GM18505 (cell line): ENCODE data around the gene NKX2-3.

Experiments
- ATAC-seq: cut with Tn5 transposase; IDR thresholded peaks from one replicate; pipeline ENCODE4 v1.9.1; 2021; ENCODE audit not compliant: unreplicated experiment
- POLR2A ChIP-seq: IDR thresholded peaks from 4 replicates; pipeline ENCODE4 v1.6.1; 2011; ENCODE audit warnings: borderline replicate concordance; ENCODE audit not compliant: insufficient read depth, insufficient read length; ENCODE audit errors: extremely low read depth

NKX2-3 gene

DNA sequence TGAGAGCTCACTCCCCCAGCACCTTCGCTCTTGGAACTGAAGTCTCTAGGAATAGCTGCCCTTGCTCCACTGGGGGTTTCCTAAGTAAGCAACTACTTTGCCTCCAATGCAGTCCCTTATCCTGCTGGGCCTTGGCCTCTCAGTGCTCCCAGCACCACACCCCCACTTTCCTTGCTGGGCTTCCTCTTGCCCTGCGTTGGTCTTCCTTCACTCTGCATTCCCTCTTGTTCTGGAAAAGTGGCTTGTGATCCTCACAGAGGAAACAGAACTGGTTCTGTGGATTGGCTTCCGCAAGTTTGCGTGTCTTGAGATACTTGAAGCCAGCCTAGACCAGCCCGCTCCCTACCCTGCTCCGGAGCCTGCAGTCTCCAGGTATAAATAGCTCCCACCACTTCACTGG, 6.4 kb downstream of the NKX2-3 start:
- no peak for ATAC-seq
- TF ChIP-seq POLR2A: no peak

GRCh38 chr10:99539820-99540219, 7.1 kb downstream of the NKX2-3 start:
- no peak for TF ChIP-seq POLR2A
- no peak for ATAC-seq

DNA sequence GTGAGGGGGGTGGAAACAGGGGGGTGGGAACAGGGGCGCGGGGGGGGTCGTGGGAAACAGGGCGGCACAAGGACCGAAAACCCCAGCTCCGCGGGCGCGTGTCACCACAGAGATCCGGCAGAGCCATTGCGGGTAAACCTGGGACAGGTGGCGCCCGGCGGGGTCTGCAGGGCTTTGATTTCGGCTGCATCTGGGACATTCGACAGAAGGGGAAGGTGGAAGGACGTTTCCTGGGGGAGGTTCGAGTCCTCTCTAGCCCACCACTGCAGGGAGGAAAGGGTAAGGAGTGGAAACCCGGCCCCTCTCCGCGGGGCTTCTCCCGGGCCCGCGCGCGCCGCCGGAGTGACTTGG, 7.5 kb downstream of the NKX2-3 start:
- TF ChIP-seq POLR2A: no peak
- ATAC-seq: no peak

GRCh38 chr10:99540657-99541531, 8.2 kb downstream of the NKX2-3 start:
- TF ChIP-seq POLR2A: no peak
- ATAC-seq: no peak

- TF ChIP-seq POLR2A: no peak
- no peak for ATAC-seq
These were observed 11.6 kb downstream of the NKX2-3 start for GRCh38 chr10:99544322-99544721.

- no peak for TF ChIP-seq POLR2A
- no peak for ATAC-seq
These were observed 15.3 kb downstream of the NKX2-3 start for GRCh38 chr10:99548041-99548530.

DNA sequence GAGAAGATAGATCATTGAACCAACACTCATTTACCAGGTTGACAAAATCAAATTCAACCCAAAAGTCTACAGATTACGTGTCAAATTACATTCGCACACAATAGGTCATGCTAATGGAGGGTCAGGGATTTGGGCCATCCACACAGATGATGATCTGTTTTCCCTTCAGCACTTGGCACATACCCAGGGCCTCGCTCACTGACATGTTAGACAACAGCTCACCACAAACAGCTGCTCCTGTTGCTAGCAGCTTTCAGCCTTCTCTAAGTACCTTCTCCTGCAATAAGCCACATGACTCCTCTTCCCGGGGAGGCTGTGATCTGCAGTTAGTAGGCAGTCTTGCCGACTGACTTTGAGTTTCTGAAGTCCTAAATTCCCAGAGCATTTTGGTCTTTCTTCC, 18.4 kb downstream of the NKX2-3 start:
- no peak for TF ChIP-seq POLR2A
- ATAC-seq: no peak

DNA sequence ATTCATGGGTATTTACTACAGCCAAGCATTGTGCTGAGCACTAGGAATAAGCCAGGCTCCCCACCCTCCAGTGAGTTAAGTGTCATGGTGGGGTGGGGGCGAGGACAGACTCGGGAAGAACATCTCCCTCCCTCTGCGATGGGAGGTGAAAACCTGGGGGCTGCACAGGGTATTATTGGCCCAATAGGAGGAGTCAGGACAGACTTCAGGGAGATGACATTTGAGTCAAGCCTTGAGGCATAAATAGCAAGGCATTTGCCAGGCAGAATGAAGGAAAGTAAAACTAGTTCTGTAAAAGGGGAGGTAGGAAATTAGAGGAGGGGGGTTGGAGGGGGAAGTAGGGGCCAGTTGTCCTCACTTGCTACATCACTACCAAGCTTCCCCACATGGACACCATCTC, 18.9 kb downstream of the NKX2-3 start:
- TF ChIP-seq POLR2A: no peak
- ATAC-seq: no peak

- peak; percentile 9 for ATAC-seq
- no peak for TF ChIP-seq POLR2A
These were observed 22.6 kb downstream of the NKX2-3 start for GRCh38 chr10:99555371-99555770.

DNA sequence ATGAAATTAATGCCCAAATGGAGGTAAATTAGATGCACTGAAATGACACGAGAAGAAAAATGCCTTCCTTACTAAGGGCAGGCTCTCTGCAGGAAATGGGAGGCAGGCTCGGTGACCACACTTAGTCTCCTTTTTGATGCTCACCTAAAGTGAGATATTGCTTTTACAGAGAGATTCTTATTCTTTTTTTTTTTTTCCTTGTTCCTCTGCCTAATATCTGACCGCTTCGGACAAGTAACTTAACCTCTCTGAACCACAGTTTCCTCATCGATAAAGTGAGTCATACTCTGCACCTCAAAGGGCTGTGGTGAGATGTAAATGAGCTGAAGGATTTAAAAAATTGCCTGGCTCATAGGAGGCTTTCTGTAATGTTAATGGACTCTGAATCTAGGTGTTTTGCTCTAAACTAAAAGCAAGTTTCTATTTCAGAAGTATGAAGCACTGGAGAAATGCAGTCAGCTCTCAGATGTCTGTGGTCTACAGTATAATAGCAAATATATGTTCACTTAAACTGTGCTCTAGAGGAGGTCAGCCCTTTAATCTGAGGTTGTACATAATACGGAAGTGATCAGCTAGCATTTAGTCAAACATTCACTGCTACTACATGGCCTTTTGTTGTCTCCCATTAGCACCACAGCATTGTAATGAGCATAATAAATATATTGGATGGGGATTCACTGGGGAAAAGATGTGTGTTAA, 23.2 kb downstream of the NKX2-3 start:
- peak; percentile 66 for ATAC-seq

GRCh38 chr10:99557044-99557443, 24.3 kb downstream of the NKX2-3 start:
- TF ChIP-seq POLR2A: no peak
- no peak for ATAC-seq

More for the DNA sequence above, 23.2 kb downstream of the NKX2-3 start:
- no peak for TF ChIP-seq POLR2A

- TF ChIP-seq POLR2A: no peak
- no peak for ATAC-seq
These were observed 26.0 kb downstream of the NKX2-3 start for GRCh38 chr10:99558708-99559107.

DNA sequence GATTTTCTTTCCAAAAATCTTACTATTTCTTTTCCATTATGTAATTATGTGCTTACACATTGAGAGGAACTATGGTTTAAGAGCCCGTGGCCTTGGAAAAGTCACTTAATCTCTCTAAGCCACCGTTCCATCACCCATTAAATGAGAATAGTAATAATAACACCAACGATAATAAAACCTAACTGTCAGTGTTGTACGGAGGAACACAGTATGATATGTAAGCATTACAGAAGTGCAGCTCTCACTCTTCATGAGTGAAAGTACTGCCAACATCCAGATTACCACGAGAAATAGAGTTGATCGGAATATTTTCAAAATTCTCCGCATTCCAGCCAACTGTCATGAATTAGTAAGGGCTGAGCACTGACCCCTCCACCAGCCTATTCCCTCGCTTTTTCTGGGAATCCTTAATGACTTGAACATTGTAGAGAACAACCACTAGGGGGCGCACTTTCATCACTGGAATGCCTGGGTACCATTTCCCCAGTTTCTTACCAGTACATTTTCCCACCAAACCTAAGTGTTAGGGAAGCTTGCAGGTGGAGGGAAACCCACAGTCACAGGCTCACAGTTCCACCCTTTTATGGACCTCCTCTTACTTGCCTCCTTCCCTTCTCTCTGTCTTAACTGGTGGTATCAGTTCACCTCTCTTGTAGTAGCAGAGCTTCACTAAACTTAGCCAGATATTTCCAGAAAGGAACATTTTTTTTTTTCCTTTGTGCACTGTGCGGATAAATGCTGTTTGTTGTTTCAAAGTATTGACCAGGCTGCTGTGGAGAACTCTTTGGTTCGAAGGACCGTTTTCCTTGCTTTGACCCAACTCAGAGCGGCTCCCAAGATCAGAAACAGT, 27.8 kb downstream of the NKX2-3 start:
- no peak for TF ChIP-seq POLR2A
- ATAC-seq: no peak
